Muscle of arm (tissue), 12 donors: ENCODE results near the gene PTK6. TPM values are rescaled to one million over a fixed set of nuclear protein-coding genes. Genes with fewer than 3 reads are reported as not detected.
A peak's percentile ranks its signal among the peaks of the same experiment; 100 is the strongest.

Source experiments
- DNase-seq: peaks from one replicate; pipeline ENCODE4 v3.0.0-alpha.2; 2013
- polyA plus RNA-seq, 12 donors: library from polyadenylated mRNA; unstranded; fragments of 120-200 nt; gene quantifications; one replicate each; pipeline ENCODE4 v1.2.1, GENCODE V29; 2013; ENCODE audit not compliant: insufficient read length in 12 of 12

The PTK6 gene
- polyA plus RNA-seq, 12 donors, result 0.14 to 1.4 (median 0.35) TPM; not detected in 2

DNA sequence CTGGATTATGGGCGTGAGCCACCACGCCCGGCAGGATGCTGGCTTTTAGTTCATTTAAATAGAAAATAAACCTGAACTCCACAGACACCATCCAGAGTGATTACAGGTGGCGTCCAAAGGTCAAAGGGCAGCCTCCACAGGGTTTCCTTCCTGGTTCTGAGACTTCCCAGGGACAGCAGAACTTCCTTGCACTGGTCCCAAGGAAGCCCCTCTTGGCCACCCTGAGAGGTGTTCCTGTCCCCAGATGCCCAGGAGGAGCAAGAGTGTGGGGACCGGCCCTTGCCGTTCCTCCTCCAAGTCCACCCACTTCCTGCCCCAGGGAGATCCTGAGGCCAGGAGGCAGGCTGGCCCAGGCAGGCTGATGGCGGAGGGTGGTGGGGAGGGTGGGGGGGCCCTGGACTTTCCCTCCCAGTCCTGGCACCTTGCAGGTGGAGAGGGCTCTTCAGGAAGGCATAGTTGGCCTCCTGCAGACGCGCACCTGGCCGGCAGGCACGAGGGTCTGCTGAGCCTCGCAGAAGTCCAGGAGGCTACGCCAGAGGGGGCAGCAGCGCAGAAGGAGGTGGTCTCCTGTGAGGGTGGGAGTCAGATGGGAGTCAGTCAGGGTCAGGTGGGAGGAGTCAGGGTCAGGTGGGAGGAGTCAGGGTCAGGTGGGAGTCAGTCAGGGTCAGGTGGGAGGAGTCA is 21.8 kb upstream of the PTK6 start:
- DNase-seq, result no peak

DNA sequence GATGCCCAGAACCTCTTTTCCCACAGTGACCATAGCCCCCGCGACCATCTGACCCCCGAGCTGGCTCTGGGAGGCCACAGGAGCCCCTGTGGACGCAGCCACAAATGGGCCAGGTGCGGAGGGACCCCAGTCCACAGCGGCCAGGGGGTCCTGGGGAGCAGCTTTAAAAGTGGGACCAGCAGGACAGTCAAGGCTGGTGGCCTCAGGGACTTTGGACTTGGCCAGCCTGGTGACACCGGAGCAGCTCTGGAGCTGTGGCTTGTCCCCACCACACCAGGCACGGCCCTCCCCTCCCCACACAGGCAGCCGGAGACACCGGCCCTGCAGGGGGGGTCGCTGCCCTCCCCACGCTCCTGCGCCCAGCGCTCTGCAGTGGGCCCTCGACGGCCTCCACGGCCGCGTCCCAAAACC is 20.3 kb upstream of the PTK6 start:
- no peak for DNase-seq

- DNase-seq, result no peak
These were observed 19.8 kb upstream of the PTK6 start for GRCh38 chr20:63556873-63557478.

GRCh38 chr20:63555661-63556381 is 18.6 kb upstream of the PTK6 start:
- no peak for DNase-seq

GRCh38 chr20:63554361-63555278 is 17.4 kb upstream of the PTK6 start:
- DNase-seq, result no peak

- no peak for DNase-seq
These were observed 16.7 kb upstream of the PTK6 start, which contains the start of gene FNDC11 for GRCh38 chr20:63553933-63554290. TSS of gene FNDC11 (plus strand) at chr20:63554159. CDS start at chr20:63555664, 1,505 bp downstream.

DNA sequence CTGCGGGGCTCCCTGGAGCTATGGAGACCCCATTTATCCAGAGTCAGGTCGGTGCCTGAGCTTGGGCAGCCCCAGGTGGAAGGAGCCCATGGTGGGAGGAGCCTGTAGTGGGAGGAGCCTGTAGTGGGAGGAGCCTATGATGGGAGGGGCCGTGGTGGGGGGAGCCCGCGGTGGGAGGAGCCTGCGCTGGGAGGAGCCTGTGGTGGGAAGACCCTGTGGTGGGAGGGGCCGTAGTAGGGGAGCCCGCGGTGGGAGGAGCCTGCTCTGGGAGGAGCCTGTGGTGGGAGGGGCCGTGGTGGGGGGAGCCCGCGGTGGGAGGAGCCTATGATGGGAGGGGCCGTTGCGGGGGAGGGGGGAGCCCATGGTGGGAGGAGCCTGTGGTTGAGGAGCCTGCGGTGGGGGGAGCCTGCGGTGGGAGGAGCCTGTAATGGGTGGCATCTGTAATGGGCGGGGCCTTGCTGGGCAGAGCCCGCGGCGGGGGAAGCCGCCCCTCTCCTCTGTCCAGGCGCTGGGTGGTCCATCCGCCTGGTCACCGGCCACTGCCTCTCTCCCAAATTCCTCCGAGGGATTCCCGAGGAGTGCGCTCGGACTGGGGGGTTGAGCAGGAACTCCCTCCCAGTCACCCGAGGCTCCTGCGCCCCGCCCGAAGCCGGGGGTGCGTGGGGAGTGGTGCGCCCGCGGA is 16.2 kb upstream of the PTK6 start:
- DNase-seq, result peak; percentile 45

DNA sequence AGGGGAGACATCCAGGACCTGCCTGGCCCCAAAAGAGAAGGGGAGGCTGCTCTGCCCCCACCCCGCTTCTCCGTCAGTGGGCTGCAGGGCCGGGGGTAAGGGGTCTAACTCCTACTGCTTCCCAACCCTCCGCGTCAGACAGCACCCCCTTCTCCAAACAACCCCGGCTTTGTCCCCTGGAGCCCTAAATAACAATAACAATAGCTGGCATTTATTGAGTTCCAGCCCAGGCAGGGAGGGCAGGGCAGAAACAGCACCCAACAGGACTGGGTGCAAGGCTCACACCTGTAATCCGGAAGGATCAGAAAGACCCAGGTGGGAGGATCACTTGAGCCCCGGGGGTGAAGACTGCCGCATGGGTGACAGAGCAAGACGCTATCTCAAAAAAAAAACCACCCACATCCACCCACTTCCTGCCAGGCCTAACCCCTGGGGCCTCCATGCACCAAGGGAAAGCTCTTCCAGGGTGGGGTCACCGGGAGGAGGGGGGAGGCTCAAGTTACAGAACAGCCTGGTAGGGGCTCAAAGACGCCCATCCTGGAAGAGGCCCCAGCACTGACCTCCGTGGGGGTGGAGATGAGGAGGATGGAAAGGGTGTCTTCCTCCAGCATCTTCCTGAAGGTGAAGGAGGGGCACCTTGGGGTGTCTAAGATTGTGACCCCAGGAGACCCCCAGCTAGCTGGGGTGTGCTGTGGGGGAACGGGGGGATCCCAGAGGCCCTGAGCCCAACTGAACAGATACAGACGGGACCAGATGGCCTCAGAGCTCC is 15.5 kb upstream of the PTK6 start:
- DNase-seq, result no peak

DNA sequence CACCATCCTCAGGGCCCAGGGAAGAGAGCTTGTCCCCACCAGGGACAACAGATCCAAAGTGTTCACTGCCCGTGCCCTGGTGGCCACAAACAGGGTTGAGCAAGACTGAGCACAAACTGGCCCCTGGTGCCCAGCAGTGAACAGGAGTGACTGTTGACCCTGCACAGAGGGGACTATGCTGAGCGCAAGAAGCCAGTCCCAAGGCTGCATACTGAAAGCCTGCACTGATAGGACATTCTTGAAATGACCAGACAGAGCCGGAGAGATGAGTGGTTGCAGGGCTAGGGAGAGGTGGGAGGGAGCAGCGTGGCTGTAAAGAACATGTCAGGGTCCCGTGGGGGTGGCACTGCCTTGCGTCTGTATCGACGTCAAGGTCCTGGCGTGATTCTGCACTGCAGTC is 13.9 kb upstream of the PTK6 start:
- no peak for DNase-seq

DNA sequence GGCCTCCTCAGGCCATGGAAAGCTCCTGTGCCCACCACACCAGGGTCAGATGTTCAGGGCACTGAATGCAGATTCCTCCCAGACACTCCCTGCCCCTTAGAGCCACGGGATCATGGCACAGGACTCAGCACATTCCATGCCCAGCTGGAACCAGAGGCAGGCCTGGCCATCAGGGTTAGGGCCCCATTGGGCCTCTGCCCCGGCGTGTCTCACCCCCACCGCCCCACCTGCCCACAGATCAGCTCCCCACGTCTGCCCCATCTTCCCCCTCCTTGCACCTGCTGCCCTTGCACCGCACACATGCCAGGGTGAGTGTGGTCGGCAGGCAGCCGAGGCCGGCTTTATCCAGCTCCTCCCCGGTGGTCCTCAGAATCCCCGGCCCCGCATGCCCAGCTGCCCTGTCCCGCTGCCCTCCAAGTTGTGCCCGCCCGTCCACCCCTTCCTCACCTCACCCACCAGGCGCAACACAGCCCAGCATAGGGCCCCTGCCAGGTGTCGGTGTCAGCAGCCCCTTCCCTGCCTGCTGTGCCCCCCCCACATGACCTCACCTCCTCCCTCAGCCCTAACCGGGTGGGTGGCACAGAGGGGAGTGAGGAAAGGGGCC is 12.6 kb upstream of the PTK6 start:
- DNase-seq, result no peak

DNA sequence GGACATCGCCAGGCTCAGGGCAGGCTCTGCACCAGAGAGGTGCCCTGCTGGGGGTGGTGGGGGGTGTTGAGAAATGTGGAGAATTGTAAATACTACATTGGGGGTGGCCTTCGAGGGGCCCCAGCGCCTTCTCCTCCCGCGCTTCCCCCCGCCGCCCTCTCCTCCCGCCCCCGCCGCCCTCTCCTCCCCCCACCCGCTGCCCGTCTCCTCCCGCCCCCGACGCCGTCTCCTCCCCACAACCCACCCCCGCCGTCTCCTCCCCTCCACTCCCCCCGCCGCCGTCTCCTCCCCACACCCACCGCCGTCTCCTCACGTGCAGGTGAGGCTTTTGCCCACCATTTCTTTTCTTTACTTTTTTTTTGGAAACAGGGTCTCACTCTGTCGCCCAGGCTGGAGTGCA is 11.8 kb upstream of the PTK6 start:
- DNase-seq, result no peak

- no peak for DNase-seq
These were observed 11.4 kb upstream of the PTK6 start for GRCh38 chr20:63548542-63548941.

DNA sequence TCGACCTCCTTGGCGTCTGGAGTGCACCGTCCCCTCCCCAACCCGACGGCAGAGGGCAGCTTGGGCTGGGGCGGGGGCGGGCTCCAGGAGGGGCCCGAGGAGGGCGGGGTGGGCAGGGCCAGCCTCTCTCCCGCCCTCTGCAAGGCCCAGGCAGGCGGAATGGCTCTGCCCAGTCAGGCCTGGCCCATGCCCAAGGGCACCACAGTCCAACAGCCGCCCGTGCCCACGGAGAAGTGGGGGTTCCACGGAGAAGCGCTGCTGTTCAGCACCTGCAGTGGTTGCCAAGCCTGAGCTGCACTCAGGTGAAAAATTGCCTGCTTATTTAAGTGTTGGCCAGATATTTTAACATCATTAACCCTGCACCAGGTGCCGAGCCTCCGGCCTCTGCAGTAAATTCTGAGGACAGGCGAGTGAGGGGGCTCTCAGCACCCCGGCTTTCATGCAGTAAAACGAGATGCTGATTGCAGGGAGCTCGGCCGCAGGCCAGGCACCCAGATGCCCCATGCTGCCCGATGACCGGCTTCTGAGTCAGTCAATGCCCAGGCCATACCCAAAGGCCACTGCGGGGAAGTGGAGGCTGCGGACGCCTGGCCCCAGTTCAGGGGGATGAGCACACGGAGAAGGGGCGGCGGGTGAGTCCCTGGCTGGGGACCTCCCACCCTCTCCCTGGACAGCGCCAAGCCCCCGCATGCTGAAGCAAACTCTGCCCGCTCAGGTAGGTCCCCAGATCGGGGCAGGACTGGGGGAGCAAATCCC is 10.7 kb upstream of the PTK6 start, which contains the start of gene SRMS:
SRMS (minus strand) TSS at position 25 of the 756 bp plus-strand sequence. CDS start 286 bp downstream, outside the sequence.
- no peak for DNase-seq

DNA sequence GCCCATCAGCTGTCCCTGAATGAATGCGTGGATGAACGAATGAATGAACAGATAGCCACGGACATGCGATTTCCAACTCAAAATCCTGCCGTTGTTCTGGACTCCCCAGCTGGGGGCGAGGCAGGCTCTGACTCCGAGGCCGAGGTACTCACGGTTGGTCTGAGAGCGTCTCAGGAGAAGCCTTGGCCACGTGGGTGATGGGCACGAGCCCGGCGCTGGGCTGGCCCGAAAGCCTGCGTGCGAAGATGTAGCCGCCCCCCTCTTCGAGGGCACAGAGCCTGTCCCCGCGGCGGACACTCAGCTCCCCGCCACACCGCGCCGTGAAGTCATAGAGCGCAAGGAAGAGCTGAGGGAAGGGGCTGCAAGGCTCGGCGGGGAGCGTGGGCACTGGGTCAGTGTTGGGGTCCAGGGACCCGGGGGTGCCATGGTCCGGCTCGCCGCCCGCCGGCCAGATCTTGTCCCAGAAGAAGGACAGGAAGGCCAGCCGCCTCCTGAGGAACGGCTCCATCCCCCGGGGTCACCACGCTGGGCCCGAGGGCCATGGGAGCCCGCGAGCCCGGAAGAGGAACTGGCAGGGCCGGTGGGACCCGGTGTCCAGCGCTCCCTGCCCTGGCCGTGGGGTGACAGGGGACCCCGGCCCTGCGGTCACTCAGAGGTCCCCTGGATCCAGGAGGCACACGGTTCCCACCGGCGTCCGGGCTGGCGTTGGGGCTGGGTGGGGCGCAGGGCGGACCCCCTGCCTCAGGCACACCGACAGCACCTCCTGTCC is 10.0 kb upstream of the PTK6 start:
- DNase-seq, result no peak

DNA sequence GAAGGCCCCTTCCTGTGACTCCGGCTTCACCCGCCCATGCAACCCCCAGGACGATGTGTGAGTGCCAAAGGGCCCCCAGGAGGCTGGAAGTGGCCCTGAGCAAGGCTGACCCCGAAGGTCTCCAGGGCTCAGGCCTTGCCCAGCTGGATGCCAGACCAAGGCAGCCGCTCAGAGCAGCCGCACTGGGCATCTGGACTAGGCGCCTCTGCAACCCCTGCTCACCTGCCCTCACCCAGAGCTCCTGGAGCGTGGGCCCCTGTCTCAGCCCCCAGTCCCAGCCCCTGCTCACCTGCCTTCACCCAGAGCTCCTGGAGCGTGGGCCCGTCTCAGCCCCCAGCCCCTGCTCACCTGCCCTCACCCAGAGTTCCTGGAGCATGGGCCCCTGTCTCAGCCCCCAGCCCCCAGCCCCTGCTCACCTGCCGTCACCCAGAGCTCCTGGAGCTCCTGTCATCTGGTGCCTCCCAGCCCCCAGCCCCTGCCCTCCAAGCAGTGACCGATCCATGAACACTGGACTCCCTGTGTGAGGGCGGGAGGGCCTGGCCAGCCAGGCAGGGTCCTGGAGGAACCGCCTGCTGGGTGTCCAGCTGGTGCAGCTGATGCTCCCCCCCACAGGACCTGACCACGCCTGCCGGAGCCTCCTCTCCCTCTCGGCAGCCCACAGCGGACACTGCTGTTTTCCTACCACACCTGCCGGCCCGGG is 9.2 kb upstream of the PTK6 start:
- DNase-seq, result no peak

- DNase-seq, result no peak
These were observed 8.6 kb upstream of the PTK6 start for GRCh38 chr20:63545814-63546213.

- no peak for DNase-seq
These were observed 7.9 kb upstream of the PTK6 start for GRCh38 chr20:63544958-63545516.
